Muscle of leg (tissue), 11 donors: ENCODE results near the gene WDR27. TPM values are rescaled to one million over a fixed set of nuclear protein-coding genes. Genes with fewer than 3 reads are reported as not detected.

Source experiments
- DNase-seq: peaks from one replicate; pipeline ENCODE4 v3.0.0; 2013
- H3K27ac ChIP-seq: one replicate; pipeline ENCODE4 v1.5.1; 2013; ENCODE audit warnings: mild to moderate bottlenecking, low read length, control low read depth
- H3K27me3 ChIP-seq: one replicate; pipeline ENCODE4 v1.6.1; 2013; ENCODE audit warnings: low read length; ENCODE audit not compliant: control insufficient read depth, insufficient read depth
- H3K36me3 ChIP-seq: one replicate; pipeline ENCODE4 v1.6.1; 2013; ENCODE audit warnings: low read length; ENCODE audit not compliant: control insufficient read depth, insufficient read depth
- H3K4me1 ChIP-seq: one replicate; pipeline ENCODE4 v1.6.1; 2013; ENCODE audit warnings: low read length; ENCODE audit not compliant: control insufficient read depth, insufficient read depth
- H3K4me3 ChIP-seq: one replicate; pipeline ENCODE4 v1.5.1; 2013; ENCODE audit warnings: low read length, control low read depth
- H3K9me3 ChIP-seq: replicated peaks from 2 replicates; pipeline ENCODE4 v1.6.1; 2013; ENCODE audit warnings: low read depth, low read length; ENCODE audit not compliant: control insufficient read depth
- WGBS: methylation state at CpG from one replicate; pipeline ENCODE4 v1.1.5; 2013; ENCODE audit warnings: missing lambda C conversion rate; ENCODE audit not compliant: insufficient coverage; 5-methylcytosine and 5-hydroxymethylcytosine counted together
- polyA plus RNA-seq, 8 donors: library from polyadenylated mRNA; unstranded; fragments of 120-200 nt; gene quantifications; one replicate each; pipeline versions ENCODE4 v1.2.1 to v1.2.3, GENCODE V29; 2013; ENCODE audit warnings: inconsistent platforms in 1 of 8, low replicate concordance in 1 of 8; ENCODE audit not compliant: insufficient read length in 8 of 8, insufficient read depth in 1 of 8
- total RNA-seq: library from RNA; stranded (reverse); fragments of 120-200 nt; gene quantifications from one replicate; pipeline ENCODE4 v1.2.4, GENCODE V29; 2013

Gene WDR27
- total and polyA plus RNA-seq, 9 donors: 21.5 to 49.4 (median 30.3) TPM

GRCh38 chr6:169415179-169415578 is 286.6 kb downstream of the WDR27 start:
- Histone ChIP-seq H3K27me3 (no peaks in the 10 kb centered on the region), H3K27ac (no peak overlapping the region), H3K4me1 (no peaks in the 10 kb centered on the region), H3K36me3 (no peaks in the 10 kb centered on the region), H3K4me3 (no peak overlapping the region), H3K9me3 (peaks cover 16% of the 10 kb centered on the region)
- no peak for DNase-seq
- WGBS: no CpG with 5 or more reads among the region's 4 CpGs

DNA sequence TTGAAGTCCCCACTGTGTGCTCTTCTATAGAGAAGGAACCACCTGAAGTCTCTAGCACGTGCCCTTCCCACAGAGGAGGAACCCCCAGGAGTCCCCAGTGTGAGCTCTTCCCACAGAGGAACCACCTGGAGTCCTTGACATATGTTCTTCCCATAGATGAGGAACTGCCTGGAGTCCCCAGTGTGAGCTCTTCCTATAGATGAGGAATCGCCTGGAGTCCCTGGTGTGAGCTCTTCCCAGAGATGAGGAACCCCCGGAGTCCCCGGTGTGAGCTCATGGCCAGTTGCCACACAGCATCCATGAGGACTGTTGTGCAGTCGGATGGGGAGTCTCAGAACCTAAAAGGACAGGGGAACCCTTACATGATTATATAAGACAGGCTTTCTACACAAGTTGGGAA is 290.1 kb downstream of the WDR27 start:
- 79% methylated on average over 3 of the region's 5 CpGs for WGBS
- H3K27me3 ChIP-seq: no peaks in the 10 kb centered on the region

DNA sequence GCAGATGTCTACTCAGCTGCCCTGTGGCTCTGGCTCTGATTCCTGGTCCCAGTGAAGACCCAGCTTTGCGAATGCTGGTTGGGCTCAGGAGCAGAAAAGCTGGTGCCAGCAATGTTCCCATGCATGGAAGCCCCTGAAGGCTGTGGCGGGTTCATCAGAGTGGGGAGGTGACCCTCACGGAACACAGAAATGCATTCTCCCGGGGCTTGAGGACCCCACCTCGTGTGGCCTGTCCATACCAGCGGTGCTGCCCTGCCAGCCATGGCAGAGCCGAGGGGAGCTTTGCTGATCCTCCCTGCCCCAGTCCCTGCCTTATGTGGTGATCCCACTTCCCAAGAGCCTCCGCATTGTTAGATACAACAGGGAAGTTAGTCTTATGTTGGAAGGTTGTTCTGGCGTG is 290.5 kb downstream of the WDR27 start:
- H3K9me3 ChIP-seq: peaks cover 19% of the 10 kb centered on the region
- no peak overlapping the region for H3K4me3 ChIP-seq
- no peaks in the 10 kb centered on the region for H3K27me3 ChIP-seq
- DNase-seq: no peak
- no peaks in the 10 kb centered on the region for H3K36me3 ChIP-seq
- no peak overlapping the region for H3K27ac ChIP-seq
- peaks cover 2% of the 10 kb centered on the region for H3K4me1 ChIP-seq
- WGBS: 90% methylated on average over 2 of the region's 9 CpGs

More for the DNA sequence above, 290.1 kb downstream of the WDR27 start:
- Histone ChIP-seq H3K9me3 (peaks cover 19% of the 10 kb centered on the region), H3K36me3 (no peaks in the 10 kb centered on the region), H3K4me3 (no peak overlapping the region), H3K27ac (no peak overlapping the region), H3K4me1 (no peaks in the 10 kb centered on the region)
- no peak for DNase-seq

DNA sequence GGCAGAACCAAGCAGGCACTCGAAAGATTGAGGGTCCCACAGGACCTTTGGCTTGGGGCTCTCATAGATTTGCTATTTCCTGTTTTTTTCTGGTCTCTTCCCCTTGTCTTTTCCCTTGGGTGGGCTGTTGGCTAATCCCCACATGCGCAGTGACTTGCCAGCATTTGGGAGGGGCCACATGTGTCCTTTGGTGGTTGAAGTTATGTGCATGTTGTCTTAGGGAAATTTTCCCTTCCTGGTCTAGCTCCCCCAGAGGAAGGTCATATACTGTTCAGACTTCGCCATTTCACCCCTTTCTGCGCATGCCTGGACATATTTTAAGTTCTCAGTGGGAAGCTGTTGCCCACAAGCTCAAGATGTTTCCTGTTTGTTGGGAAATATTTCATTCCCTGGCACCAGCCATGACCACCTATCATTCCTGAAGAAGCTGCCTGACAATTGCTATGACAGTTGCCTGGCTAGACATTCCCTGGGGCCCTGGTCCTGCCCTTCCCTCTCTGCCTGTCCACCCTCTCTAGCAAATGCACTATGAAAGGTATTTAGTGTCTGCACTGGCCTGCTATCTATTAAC is 292.0 kb downstream of the WDR27 start:
- no peak for DNase-seq
- H3K36me3 ChIP-seq: no peaks in the 10 kb centered on the region
- no peak overlapping the region for H3K4me3 ChIP-seq
- no peak overlapping the region for H3K27ac ChIP-seq
- no peaks in the 10 kb centered on the region for H3K27me3 ChIP-seq
- no CpG with 5 or more reads among the region's 4 CpGs for WGBS
- peaks cover 15% of the 10 kb centered on the region for H3K9me3 ChIP-seq
- H3K4me1 ChIP-seq: peaks cover 4% of the 10 kb centered on the region

GRCh38 chr6:169407325-169407724 is 294.5 kb downstream of the WDR27 start:
- DNase-seq: peak; percentile 52
- no peaks in the 10 kb centered on the region for H3K27me3 ChIP-seq
- H3K36me3 ChIP-seq: no peaks in the 10 kb centered on the region
- no peak overlapping the region for H3K27ac ChIP-seq
- no peak overlapping the region for H3K4me3 ChIP-seq
- peaks cover 4% of the 10 kb centered on the region for H3K4me1 ChIP-seq
- peaks cover 4% of the 10 kb centered on the region for H3K9me3 ChIP-seq
- no CpG with 5 or more reads among the region's 5 CpGs for WGBS

Other genes starting within 250 kb of the WDR27 start
- gene C6orf120, start 97 bp upstream of the WDR27 start, total RNA-seq: 29.8 TPM
- gene C6orf120, start 97 bp upstream of the WDR27 start, polyA plus RNA-seq: 10 to 100 TPM; 24.3 to 41.6 (median 33.5) TPM
- 32.5 TPM for gene PHF10, start 22.5 kb upstream of the WDR27 start, total RNA-seq
- 10 to 100 TPM; 53.7 to 82.4 (median 74.3) TPM for gene PHF10, start 22.5 kb upstream of the WDR27 start, polyA plus RNA-seq
- 3.1 TPM for gene DYNLT2, start 49.5 kb upstream of the WDR27 start, total RNA-seq
- 1 to 10 TPM; 2.3 to 4.0 (median 2.9) TPM for gene DYNLT2, start 49.5 kb upstream of the WDR27 start, polyA plus RNA-seq
- gene ERMARD, start 49.6 kb upstream of the WDR27 start, total RNA-seq: 22.4 TPM
- 10 to 100 TPM; 14.9 to 27.7 (median 18.5) TPM for gene ERMARD, start 49.6 kb upstream of the WDR27 start, polyA plus RNA-seq